ENCODE measurements around the gene LPAR2. TPM values are rescaled to one million over a fixed set of nuclear protein-coding genes. Genes with fewer than 3 reads are reported as not detected.

The LPAR2 gene
- total and polyA plus RNA-seq, 10 of the 15 experiments (the other 5 are each of a cell fraction or from before 2014, with no cell fraction given): 0.98 to 23.8 (median 10.2) TPM

DNA sequence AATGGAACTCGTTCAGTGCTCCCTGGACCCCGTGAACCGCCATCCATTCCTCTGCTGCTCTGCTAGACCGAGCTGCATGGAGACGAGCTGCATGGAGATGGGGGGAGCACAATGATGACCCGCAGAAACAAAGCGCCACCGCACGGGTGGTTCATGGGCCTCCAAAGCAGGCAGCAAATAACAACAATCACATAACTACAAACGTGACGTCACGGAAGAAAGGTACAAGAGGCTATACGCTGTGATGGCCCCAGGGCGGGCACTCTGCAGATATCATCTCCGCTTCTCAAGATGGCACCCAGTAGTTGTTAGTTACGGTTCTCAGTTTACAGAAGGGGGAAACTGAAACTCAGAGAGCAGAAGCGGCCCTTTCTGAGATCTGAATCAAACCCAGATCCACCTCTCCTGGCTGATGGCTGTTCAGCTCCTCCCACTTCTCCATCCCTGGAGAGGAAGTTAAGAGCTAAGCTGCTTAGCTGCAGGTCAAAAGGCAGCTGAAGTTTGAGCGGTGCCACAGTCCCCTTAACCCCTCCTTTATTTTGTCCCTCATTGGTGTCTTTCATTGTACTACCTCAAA is 33.7 kb upstream of the LPAR2 start (continued):
- TF ChIP-seq, protein P1, sequence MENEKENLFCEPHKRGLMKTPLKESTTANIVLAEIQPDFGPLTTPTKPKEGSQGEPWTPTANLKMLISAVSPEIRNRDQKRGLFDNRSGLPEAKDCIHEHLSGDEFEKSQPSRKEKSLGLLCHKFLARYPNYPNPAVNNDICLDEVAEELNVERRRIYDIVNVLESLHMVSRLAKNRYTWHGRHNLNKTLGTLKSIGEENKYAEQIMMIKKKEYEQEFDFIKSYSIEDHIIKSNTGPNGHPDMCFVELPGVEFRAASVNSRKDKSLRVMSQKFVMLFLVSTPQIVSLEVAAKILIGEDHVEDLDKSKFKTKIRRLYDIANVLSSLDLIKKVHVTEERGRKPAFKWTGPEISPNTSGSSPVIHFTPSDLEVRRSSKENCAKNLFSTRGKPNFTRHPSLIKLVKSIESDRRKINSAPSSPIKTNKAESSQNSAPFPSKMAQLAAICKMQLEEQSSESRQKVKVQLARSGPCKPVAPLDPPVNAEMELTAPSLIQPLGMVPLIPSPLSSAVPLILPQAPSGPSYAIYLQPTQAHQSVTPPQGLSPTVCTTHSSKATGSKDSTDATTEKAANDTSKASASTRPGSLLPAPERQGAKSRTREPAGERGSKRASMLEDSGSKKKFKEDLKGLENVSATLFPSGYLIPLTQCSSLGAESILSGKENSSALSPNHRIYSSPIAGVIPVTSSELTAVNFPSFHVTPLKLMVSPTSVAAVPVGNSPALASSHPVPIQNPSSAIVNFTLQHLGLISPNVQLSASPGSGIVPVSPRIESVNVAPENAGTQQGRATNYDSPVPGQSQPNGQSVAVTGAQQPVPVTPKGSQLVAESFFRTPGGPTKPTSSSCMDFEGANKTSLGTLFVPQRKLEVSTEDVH (IDR thresholded peaks at IDR 0.05; ENCODE audit: low read depth, partially characterized antibody): no peak
- TF ChIP-seq NFYB (IDR thresholded peaks at IDR 0.05; ENCODE audit: insufficient read depth, low read depth, low read length) (no peak), SIN3A (IDR thresholded peaks at IDR 0.05; ENCODE audit: low read depth, low read length) (peak; percentile 56; the same call in 1 of the 2 replicates), LARP7 (IDR thresholded peaks at IDR 0.05) (0 out of 2 replicates have a peak, but pooled peaks have one; percentile 2), CREM (IDR thresholded peaks at IDR 0.05; ENCODE audit: low read depth) (peak; percentile 84), ETV6 (conservative IDR thresholded peaks at IDR 0.05 in 1 of 2, IDR thresholded peaks at IDR 0.05 in 1 of 2; ENCODE audit: borderline replicate concordance in 1 of 2, low read depth in 1 of 2) (peak in 1 of 2 experiments; percentile 57; a peak in 2 of 4 replicates), NRF1 (conservative IDR thresholded peaks at IDR 0.05; ENCODE audit: low read depth, low read length) (no peak), SUZ12 (IDR thresholded peaks at IDR 0.05; ENCODE audit: unreplicated experiment) (no peak), BACH1 (IDR thresholded peaks at IDR 0.05; ENCODE audit: borderline replicate concordance) (no peak)
- TF ChIP-seq, protein P2, sequence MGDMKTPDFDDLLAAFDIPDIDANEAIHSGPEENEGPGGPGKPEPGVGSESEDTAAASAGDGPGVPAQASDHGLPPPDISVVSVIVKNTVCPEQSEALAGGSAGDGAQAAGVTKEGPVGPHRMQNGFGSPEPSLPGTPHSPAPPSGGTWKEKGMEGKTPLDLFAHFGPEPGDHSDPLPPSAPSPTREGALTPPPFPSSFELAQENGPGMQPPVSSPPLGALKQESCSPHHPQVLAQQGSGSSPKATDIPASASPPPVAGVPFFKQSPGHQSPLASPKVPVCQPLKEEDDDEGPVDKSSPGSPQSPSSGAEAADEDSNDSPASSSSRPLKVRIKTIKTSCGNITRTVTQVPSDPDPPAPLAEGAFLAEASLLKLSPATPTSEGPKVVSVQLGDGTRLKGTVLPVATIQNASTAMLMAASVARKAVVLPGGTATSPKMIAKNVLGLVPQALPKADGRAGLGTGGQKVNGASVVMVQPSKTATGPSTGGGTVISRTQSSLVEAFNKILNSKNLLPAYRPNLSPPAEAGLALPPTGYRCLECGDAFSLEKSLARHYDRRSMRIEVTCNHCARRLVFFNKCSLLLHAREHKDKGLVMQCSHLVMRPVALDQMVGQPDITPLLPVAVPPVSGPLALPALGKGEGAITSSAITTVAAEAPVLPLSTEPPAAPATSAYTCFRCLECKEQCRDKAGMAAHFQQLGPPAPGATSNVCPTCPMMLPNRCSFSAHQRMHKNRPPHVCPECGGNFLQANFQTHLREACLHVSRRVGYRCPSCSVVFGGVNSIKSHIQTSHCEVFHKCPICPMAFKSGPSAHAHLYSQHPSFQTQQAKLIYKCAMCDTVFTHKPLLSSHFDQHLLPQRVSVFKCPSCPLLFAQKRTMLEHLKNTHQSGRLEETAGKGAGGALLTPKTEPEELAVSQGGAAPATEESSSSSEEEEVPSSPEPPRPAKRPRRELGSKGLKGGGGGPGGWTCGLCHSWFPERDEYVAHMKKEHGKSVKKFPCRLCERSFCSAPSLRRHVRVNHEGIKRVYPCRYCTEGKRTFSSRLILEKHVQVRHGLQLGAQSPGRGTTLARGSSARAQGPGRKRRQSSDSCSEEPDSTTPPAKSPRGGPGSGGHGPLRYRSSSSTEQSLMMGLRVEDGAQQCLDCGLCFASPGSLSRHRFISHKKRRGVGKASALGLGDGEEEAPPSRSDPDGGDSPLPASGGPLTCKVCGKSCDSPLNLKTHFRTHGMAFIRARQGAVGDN (IDR thresholded peaks at IDR 0.05): peak; percentile 57; the same call in 1 of the 2 replicates
- TF ChIP-seq, protein P3, sequence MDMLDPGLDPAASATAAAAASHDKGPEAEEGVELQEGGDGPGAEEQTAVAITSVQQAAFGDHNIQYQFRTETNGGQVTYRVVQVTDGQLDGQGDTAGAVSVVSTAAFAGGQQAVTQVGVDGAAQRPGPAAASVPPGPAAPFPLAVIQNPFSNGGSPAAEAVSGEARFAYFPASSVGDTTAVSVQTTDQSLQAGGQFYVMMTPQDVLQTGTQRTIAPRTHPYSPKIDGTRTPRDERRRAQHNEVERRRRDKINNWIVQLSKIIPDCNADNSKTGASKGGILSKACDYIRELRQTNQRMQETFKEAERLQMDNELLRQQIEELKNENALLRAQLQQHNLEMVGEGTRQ (IDR thresholded peaks at IDR 0.05; ENCODE audit: borderline replicate concordance, low read depth, low read length): no peak
- TF ChIP-seq, protein P4, sequence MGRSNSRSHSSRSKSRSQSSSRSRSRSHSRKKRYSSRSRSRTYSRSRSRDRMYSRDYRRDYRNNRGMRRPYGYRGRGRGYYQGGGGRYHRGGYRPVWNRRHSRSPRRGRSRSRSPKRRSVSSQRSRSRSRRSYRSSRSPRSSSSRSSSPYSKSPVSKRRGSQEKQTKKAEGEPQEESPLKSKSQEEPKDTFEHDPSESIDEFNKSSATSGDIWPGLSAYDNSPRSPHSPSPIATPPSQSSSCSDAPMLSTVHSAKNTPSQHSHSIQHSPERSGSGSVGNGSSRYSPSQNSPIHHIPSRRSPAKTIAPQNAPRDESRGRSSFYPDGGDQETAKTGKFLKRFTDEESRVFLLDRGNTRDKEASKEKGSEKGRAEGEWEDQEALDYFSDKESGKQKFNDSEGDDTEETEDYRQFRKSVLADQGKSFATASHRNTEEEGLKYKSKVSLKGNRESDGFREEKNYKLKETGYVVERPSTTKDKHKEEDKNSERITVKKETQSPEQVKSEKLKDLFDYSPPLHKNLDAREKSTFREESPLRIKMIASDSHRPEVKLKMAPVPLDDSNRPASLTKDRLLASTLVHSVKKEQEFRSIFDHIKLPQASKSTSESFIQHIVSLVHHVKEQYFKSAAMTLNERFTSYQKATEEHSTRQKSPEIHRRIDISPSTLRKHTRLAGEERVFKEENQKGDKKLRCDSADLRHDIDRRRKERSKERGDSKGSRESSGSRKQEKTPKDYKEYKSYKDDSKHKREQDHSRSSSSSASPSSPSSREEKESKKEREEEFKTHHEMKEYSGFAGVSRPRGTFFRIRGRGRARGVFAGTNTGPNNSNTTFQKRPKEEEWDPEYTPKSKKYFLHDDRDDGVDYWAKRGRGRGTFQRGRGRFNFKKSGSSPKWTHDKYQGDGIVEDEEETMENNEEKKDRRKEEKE (IDR thresholded peaks at IDR 0.05): no peak
- TF ChIP-seq, protein P5, sequence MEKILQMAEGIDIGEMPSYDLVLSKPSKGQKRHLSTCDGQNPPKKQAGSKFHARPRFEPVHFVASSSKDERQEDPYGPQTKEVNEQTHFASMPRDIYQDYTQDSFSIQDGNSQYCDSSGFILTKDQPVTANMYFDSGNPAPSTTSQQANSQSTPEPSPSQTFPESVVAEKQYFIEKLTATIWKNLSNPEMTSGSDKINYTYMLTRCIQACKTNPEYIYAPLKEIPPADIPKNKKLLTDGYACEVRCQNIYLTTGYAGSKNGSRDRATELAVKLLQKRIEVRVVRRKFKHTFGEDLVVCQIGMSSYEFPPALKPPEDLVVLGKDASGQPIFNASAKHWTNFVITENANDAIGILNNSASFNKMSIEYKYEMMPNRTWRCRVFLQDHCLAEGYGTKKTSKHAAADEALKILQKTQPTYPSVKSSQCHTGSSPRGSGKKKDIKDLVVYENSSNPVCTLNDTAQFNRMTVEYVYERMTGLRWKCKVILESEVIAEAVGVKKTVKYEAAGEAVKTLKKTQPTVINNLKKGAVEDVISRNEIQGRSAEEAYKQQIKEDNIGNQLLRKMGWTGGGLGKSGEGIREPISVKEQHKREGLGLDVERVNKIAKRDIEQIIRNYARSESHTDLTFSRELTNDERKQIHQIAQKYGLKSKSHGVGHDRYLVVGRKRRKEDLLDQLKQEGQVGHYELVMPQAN (conservative IDR thresholded peaks at IDR 0.05): 0 out of 2 replicates have a peak, but pooled peaks have one; percentile 49
- TF ChIP-seq, protein P6, sequence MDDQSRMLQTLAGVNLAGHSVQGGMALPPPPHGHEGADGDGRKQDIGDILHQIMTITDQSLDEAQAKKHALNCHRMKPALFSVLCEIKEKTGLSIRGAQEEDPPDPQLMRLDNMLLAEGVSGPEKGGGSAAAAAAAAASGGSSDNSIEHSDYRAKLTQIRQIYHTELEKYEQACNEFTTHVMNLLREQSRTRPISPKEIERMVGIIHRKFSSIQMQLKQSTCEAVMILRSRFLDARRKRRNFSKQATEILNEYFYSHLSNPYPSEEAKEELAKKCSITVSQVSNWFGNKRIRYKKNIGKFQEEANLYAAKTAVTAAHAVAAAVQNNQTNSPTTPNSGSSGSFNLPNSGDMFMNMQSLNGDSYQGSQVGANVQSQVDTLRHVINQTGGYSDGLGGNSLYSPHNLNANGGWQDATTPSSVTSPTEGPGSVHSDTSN (IDR thresholded peaks at IDR 0.05; ENCODE audit: insufficient replicate concordance, low read depth, low read length): no peak

Data from GM12878 (cell line).